Ovary (tissue), 9 donors: ENCODE results near the gene LYPLA2. TPM values are rescaled to one million over a fixed set of nuclear protein-coding genes. Genes with fewer than 3 reads are reported as not detected.
A peak's percentile ranks its signal among the peaks of the same experiment; 100 is the strongest.

Source experiments
- DNase-seq, 5 donors: peaks; one replicate each; pipeline ENCODE4 v3.0.0-alpha.2; 2019 to 2020
- H3K27ac ChIP-seq, 2 donors: fragments of 200-600 bp; one replicate each; pipeline versions ENCODE4 v1.5.1 to v1.8.0; 2019 to 2022
- H3K27me3 ChIP-seq: fragments of 200-600 bp; one replicate; pipeline ENCODE4 v1.8.0; 2022
- H3K36me3 ChIP-seq: fragments of 200-600 bp; sonication (generic); one replicate; pipeline ENCODE4 v1.5.1; 2019
- H3K4me1 ChIP-seq: one replicate; pipeline ENCODE4 v1.8.1; 2013; ENCODE audit warnings: mild to moderate bottlenecking, moderate library complexity; ENCODE audit not compliant: insufficient read depth
- H3K4me3 ChIP-seq: fragments of 200-600 bp; sonication (generic); one replicate; pipeline ENCODE4 v1.5.1; 2017
- H3K9me3 ChIP-seq, 2 donors: fragments of 200-600 bp in 1 of 2; sonication (generic) in 1 of 2; one replicate each; pipeline versions ENCODE4 v1.5.1 to v1.8.1; 2013 to 2019; ENCODE audit warnings: mild to moderate bottlenecking in 1 of 2, moderate library complexity in 1 of 2
- EP300 ChIP-seq: sonication (generic); formaldehyde crosslinking; IDR thresholded peaks from one replicate; pipeline ENCODE4 v1.6.1; 2017; ENCODE audit warnings: antibody characterized with exemption
- POLR2A ChIP-seq: fragments of 450-650 bp; IDR thresholded peaks from one replicate; pipeline ENCODE4 v1.6.1; 2017; ENCODE audit warnings: antibody characterized with exemption, mild to moderate bottlenecking, moderate library complexity
- WGBS, 3 donors: extraction: QIAGEN DNeasy Blood & Tissue Kit in 1 of 3; methylation state at CpG; one replicate each; pipeline versions ENCODE4 v1.1.5 to v1.1.7; 2013 to 2017; 5-methylcytosine and 5-hydroxymethylcytosine counted together
- intact Hi-C, 4 donors: fragments of 100-400 bp; cut with DNase I; formaldehyde crosslinking; loops; one replicate each; pipeline versions ENCODE4 v1.11.0 to v1.15.1; 2022 to 2023
- polyA plus RNA-seq, 2 donors: library from polyadenylated mRNA; stranded (reverse); fragments of 200-250 nt in 1 of 2; fragments of 350-450 nt in 1 of 2; fragmentation: Illumina TruSeq in 1 of 2; extraction: RNeasy Lipid Tissue Mini Kit (QIAGEN cat#74804) in 1 of 2; gene quantifications; one replicate each; pipeline ENCODE4 v1.2.3, GENCODE V29; 2013 to 2014
- total RNA-seq, 7 donors: library from RNA; depleted of rRNA in 2 of 7; stranded (reverse); fragments of >200 nt in 2 of 7; fragmentation: NEBNext Ultra II Directional in 3 of 7; extraction: Animal tissue kit (Norgen Biotek cat#: 25700) in 3 of 7; gene quantifications; one replicate each; pipeline versions ENCODE4 v1.1.0 to v1.2.4, GENCODE V29; 2016 to 2023
- TF ChIP-seq, protein P1 (sequence below), 3 donors: fragments of 450-650 bp in 2 of 3; fragments of 200-600 bp in 1 of 3; IDR thresholded peaks; one replicate each; pipeline versions ENCODE4 v1.5.1 to v1.8.0; 2016 to 2022; ENCODE audit warnings: antibody characterized with exemption in 3 of 3, mild to moderate bottlenecking in 1 of 3
- donor health status: DM: no; HTN: no; CAD: no; lungs with moderate emphysema.
- donor health status: DM: no; HTN: no; CAD: no.
- donor health status: Bipolar disorder and iron deficiency.
- donor health status: DM: yes; HTN: yes; CAD: no.
- donor health status: DM: no; HTN: no; CAD: no.
- donor health status: DM: yes; HTN: yes; CAD: no.

Gene LYPLA2
- total and polyA plus RNA-seq, 9 donors, result 8.5 to 33.2 (median 26.0) TPM

DNA sequence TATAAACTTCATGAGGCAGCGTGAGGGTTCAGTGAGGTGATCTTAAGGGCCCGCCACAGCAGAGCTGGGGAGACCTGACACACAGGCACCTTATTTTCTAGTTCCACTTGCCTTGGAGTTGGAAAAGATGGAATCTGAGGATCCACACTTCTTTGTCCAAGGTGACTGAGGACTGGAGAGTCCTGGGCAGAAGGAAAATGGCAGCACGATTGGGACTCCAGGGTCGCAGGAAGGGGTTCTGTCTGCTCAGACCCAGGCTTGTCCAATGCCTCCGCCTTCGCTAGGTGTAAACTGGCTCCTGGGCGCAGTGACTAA, 8.3 kb downstream of the LYPLA2 start:
- no peak for DNase-seq
- intact Hi-C loops, result no loop called here
- no peak overlapping the region for H3K4me3 ChIP-seq
- H3K27ac ChIP-seq, result no peak overlapping the region
- no peaks in the 10 kb centered on the region for H3K9me3 ChIP-seq
- no peaks in the 10 kb centered on the region for H3K27me3 ChIP-seq
- TF ChIP-seq EP300, result no peak
- TF ChIP-seq POLR2A, result no peak
- TF ChIP-seq, protein P1, sequence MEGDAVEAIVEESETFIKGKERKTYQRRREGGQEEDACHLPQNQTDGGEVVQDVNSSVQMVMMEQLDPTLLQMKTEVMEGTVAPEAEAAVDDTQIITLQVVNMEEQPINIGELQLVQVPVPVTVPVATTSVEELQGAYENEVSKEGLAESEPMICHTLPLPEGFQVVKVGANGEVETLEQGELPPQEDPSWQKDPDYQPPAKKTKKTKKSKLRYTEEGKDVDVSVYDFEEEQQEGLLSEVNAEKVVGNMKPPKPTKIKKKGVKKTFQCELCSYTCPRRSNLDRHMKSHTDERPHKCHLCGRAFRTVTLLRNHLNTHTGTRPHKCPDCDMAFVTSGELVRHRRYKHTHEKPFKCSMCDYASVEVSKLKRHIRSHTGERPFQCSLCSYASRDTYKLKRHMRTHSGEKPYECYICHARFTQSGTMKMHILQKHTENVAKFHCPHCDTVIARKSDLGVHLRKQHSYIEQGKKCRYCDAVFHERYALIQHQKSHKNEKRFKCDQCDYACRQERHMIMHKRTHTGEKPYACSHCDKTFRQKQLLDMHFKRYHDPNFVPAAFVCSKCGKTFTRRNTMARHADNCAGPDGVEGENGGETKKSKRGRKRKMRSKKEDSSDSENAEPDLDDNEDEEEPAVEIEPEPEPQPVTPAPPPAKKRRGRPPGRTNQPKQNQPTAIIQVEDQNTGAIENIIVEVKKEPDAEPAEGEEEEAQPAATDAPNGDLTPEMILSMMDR (IDR thresholded peaks at IDR 0.05), result no peak
- peaks cover 19% of the 10 kb centered on the region for H3K4me1 ChIP-seq
- no peaks in the 10 kb centered on the region for H3K36me3 ChIP-seq
- WGBS, 3 donors, result 83 to 93% (median 84%) methylated on average over 6 to 7 of the region's 7 CpGs

DNA sequence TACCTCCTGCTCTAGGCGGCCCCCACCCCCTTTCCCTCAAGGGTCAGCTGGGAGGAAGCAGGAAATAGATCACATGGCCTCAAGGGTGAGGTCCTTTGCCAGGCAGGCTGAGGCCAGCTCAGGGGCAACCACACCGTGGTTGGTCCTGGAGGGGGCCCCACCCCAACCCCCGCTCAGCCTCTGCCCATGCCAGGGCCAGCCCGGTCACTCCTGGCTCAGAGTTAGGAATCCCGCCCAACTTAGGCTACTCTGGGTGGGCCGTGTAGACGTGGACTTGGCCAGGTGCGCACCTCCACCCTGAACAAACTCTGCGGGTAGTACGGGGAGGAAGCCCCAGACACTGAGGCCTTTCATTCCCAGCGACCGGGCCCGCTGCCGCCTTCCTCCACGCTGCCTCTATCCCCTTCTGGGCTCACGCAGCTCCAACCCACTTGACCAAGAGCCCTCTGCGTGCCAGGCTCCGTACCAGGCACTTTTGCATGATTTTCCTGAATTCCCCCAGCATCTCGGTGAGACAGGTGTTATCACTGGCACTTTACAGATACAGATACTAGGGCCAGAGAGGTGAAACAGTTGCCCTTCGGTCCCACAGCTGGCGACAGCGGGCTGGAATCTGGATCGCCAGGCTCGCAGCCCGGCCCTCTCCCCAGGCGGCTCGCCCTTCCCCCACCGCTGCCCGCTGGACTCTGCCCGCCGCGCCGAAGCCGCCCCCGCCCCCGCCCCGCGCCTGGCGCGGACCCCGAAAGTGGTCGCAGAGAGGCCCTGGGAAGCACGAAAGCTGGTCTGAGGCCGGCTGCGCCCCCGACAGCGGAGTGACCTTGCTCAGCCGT, 8.8 kb downstream of the LYPLA2 start:
- peak overlapping the region; percentile 22 to 80 for H3K27ac ChIP-seq
- H3K27me3 ChIP-seq, result no peaks in the 10 kb centered on the region
- WGBS, 3 donors, result 7 to 9% (median 8%) methylated on average over 39 to 48 of the region's 48 CpGs
- H3K4me1 ChIP-seq, result peaks cover 19% of the 10 kb centered on the region
- DNase-seq, result peak in 4 of 5 donors; percentile 49 to 67 (median 57)
- no peaks in the 10 kb centered on the region for H3K9me3 ChIP-seq
- no peaks in the 10 kb centered on the region for H3K36me3 ChIP-seq
- peak overlapping the region; percentile 78 for H3K4me3 ChIP-seq
- intact Hi-C loops, result no loop called here
- no peak for TF ChIP-seq POLR2A
- no peak for TF ChIP-seq EP300
- TF ChIP-seq, protein P1 (IDR thresholded peaks at IDR 0.05), result no peak

DNA sequence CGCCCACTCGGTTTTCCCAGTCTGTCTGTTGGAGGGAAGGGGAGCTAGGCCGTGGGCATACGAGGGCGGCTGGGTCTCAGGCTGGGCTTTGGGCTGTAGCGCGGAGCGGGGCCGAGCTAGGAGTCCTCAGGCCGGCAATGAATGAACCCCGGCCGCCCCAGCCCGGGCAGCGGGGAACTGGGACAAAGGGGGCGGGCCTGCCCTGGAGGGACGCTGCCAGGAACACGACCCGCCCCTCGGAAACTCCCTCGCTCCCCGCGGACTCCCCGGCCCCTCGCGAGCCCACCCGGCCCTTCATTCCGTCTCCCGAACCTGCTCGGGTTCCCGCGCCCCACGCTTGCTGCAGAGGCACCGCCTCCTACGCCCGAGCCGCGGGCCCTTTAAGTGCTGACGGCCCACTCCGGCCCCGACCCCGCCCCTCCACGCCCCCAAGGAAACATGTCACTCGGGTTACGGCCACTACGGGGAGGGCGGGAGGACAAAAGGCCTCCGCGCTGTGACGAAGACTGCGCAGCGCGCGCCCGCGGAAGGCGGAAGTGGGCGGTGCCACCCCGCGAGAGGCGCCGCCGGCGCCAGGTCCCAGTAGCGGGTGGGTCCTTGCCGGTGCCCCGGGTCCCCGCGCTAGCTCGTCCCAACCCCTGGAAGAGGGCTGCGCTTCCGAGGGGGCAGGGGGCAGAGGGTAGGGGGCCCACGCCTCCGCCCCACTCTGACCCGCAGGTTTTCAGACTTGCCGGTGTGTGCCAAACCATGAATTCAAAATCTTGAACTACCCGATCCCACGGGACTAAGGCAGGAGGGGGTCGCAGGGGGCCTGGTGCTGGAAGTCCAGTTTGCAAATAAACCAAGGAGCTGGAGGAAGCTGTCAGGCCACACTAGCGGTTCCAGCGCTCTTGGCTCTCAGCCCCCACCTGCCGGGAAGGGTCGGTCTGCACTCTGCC, 9.7 kb downstream of the LYPLA2 start, which contains the start of gene GALE:
Gene GALE, minus strand, starts transcription at position 355 of the 938 bp plus-strand sequence. CDS start 1,747 bp downstream, outside the sequence.
- 0 to 1% (median 0%) methylated on average over 50 to 82 of the region's 82 CpGs for WGBS, 3 donors
- Histone ChIP-seq H3K27ac (peak within 1 kb of the TSS; percentile 77 to 80), H3K4me1 (peaks cover 17% of the 10 kb centered on the region), H3K9me3 (no peaks in the 10 kb centered on the region), H3K36me3 (no peaks in the 10 kb centered on the region), H3K27me3 (no peaks in the 10 kb centered on the region), H3K4me3 (peak within 1 kb of the TSS; percentile 78)
- DNase-seq, result peak; percentile 97 to 99 (median 97)
- TF ChIP-seq EP300, result no peak
- TF ChIP-seq, protein P1 (IDR thresholded peaks at IDR 0.05), result no peak
- TF ChIP-seq POLR2A, result peak; percentile 70
- intact Hi-C loops, result no loop called here

DNA sequence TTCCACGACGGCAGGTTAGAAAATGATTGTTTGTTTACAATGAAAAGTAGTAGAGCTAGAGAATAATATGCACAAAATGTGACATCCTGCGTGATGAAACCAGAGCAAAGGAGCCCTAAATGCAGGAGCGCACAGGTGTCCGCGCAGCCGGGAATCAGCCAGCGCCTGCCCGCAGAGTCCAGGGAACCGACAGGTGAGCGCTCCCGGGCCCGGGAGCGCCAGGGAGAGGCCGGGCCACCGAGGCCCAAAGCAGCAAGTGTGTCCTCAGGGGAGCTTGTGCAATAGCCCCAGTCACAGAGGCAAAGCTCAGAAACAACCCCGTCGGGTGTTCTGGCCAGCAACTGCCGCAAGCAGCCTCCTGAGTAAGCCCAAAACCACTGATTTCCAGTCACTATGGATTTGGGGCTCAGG, 10.4 kb downstream of the LYPLA2 start:
- no peak for DNase-seq
- peak overlapping the region; percentile 77 to 80 for H3K27ac ChIP-seq
- H3K27me3 ChIP-seq, result no peaks in the 10 kb centered on the region
- H3K4me1 ChIP-seq, result peaks cover 11% of the 10 kb centered on the region
- H3K9me3 ChIP-seq, result no peaks in the 10 kb centered on the region
- 25 to 26% (median 26%) methylated on average over 19 of the region's 19 CpGs for WGBS, 3 donors
- intact Hi-C loops, result no loop called here
- H3K36me3 ChIP-seq, result no peaks in the 10 kb centered on the region
- TF ChIP-seq POLR2A, result no peak
- TF ChIP-seq, protein P1 (IDR thresholded peaks at IDR 0.05), result no peak
- TF ChIP-seq EP300, result no peak
- H3K4me3 ChIP-seq, result peak overlapping the region; percentile 78
